Ovary (tissue), 3 donors: ENCODE measurements around the gene MTA1.

Source experiments
- EP300 ChIP-seq: sonication (generic); formaldehyde crosslinking; IDR thresholded peaks from one replicate; pipeline ENCODE4 v1.6.1; 2017; ENCODE audit warnings: antibody characterized with exemption
- POLR2A ChIP-seq: fragments of 450-650 bp; IDR thresholded peaks from one replicate; pipeline ENCODE4 v1.6.1; 2017; ENCODE audit warnings: antibody characterized with exemption, mild to moderate bottlenecking, moderate library complexity
- TF ChIP-seq, protein P1 (sequence below), 3 donors: fragments of 450-650 bp in 2 of 3; fragments of 200-600 bp in 1 of 3; IDR thresholded peaks; one replicate each; pipeline versions ENCODE4 v1.5.1 to v1.8.0; 2016 to 2022; ENCODE audit warnings: antibody characterized with exemption in 3 of 3, mild to moderate bottlenecking in 1 of 3
- donor health status: DM: no; HTN: no; CAD: no.

DNA sequence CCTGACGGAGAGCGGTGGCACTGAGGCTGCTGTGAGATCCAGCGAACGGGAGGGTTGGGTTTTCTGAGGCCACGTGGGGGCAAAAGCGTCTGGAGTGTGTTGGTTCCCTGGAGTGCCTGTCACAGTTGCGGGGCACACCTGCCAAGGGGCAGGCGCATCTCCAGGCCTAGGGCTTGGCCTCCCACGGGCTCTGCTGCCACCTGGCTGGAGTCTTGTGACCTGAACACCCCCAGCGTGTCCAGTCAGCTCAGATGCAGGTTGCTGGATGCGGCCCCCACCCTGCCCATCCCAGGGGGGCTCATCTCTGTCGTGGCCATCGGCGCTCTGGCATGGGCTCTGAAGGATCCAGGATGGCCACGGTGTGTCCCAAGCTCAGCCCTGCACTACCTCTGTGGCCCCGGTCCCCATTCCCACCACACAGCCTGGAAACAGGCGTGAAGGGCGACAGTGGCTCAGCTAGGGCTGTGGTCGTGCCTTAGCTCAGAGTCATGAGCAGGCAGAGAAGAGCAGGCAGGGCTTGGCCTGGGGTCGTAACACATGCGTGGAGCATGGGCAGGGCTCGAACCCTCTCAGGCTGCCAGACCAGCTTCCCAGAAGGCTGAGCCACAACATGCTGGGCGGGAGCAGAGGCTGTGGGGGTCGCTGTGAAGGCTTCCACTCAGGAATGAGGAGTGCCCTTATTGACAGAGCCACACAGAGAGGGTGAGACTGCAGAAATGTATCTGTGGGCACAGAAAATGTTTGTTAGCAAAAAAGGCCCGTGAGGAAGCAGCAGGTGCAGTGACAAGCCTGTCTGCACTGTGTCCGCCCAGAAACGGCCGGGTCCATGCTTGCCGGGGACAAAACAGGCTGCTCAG lies 31.5 kb downstream of the MTA1 start:
- TF ChIP-seq, protein P1, sequence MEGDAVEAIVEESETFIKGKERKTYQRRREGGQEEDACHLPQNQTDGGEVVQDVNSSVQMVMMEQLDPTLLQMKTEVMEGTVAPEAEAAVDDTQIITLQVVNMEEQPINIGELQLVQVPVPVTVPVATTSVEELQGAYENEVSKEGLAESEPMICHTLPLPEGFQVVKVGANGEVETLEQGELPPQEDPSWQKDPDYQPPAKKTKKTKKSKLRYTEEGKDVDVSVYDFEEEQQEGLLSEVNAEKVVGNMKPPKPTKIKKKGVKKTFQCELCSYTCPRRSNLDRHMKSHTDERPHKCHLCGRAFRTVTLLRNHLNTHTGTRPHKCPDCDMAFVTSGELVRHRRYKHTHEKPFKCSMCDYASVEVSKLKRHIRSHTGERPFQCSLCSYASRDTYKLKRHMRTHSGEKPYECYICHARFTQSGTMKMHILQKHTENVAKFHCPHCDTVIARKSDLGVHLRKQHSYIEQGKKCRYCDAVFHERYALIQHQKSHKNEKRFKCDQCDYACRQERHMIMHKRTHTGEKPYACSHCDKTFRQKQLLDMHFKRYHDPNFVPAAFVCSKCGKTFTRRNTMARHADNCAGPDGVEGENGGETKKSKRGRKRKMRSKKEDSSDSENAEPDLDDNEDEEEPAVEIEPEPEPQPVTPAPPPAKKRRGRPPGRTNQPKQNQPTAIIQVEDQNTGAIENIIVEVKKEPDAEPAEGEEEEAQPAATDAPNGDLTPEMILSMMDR (IDR thresholded peaks at IDR 0.05), result no peak
- no peak for TF ChIP-seq POLR2A
- TF ChIP-seq EP300, result no peak
